GM21723 (cell line): ENCODE data around the gene METTL13.
"Not testable (repeated sequence)": the region's sequence is repeated elsewhere in the genome, so short reads cannot be mapped to it uniquely, and the experiment has no call there.

ENCODE experiments used
- ATAC-seq: cut with Tn5 transposase; IDR thresholded peaks from one replicate; pipeline ENCODE4 v1.9.1; 2021; ENCODE audit warnings: mild to moderate bottlenecking, moderate library complexity; ENCODE audit not compliant: unreplicated experiment

Gene METTL13

DNA sequence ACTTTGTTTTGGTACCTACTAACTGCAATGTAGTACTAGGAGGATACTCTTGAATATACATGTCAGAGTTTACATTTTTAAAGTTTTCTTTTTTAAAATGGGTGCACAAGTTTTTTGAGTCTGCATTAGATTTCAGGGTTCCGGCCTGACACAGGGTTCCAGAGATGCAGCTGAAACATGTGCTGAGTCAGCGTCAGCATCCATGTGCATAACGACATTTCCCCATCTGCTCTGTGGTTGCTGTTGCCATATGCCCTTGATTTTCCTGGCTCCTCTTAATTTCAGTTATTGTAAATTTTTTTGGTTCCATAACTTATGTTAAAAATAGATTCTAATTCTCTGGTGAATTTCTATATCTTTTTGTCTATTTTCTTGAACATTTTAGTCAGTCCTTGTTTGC, 12.3 kb upstream of the METTL13 start:
- ATAC-seq: no peak

DNA sequence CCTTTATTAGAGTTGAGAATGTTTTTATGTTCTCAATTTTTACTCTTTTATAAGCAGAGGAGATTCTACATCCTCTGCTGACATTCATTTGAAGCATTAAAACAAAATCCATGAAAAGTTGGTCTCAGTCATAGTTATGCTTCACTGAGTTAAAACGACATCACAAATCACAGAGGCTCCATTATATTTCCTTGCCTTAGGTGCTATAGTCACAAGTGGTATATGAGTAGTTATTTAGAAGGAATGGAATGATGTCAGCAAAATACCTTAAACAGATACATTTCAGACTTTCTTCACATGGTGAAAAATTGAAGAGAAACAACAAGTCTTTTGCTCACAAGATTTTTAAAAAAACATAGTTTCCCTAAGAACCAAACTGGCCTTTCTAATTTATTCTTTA, 11.7 kb upstream of the METTL13 start:
- ATAC-seq: no peak

DNA sequence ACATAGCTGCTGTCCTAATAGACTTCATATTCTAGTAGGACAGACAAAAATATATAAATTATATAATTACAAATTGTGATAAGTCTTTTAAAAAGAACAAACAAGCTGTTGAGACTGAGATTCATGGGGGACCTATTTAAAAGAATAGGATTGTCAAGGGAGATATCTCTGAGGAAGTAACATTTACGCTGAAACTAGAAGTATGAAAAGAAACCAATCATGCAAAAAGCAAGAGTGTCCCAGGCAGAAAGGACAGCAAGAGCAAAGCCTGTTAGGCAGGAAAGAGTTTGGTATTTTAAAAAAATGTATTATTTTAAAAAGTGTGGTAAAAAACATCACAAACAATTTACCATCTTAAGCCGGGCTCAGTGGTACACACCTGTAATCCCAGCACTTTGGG, 9.1 kb upstream of the METTL13 start:
- ATAC-seq: no peak

DNA sequence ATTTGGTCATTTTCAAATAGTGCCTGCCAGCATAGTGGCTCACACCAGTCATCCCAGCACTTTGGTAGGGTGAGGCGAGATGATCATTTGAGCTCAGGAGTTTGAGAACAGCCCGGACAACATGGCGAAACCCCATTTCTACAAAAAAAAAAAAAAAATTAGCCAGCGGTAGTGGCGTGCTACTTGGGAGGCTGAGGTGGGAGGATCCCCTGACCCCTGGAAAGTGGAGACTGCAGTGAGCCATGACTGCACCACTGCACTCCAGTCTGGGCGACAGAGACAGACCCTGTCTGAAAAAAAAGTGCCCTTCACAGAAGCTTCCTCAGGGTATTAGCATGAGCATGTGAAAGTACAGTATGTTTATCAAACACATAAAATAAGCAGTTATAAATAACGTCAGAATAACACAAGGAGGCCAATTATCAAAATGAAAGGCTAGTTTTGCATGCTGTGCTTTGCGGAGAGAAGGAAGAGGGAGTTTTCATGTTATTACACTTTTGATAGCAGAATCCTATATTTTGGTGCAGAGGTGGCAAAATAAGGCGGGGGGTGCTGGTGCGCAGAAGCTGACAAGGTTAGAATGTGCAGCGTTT, 781 bp upstream of the METTL13 start:
- no peak for ATAC-seq

DNA sequence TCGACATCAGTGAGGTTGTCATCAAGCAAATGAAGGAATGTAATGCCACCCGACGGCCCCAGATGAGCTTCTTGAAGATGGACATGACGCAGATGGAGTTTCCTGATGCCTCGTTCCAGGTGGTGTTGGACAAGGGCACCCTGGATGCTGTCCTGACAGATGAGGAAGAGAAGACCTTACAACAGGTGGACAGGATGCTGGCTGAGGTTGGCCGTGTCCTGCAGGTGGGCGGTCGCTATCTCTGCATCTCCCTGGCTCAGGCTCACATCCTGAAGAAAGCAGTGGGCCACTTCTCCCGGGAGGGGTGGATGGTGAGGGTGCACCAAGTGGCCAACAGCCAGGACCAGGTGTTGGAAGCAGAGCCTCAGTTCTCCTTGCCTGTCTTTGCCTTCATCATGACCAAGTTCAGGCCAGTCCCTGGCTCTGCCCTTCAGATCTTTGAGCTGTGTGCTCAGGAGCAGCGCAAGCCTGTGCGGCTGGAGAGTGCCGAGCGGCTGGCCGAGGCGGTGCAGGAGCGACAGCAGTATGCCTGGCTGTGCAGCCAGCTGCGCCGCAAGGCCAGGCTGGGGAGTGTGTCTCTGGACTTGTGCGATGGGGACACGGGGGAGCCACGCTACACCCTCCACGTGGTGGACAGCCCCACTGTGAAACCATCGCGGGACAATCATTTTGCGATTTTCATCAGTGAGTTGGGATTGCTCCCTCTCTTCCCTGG, 2.5 kb downstream of the METTL13 start:
- no peak for ATAC-seq

DNA sequence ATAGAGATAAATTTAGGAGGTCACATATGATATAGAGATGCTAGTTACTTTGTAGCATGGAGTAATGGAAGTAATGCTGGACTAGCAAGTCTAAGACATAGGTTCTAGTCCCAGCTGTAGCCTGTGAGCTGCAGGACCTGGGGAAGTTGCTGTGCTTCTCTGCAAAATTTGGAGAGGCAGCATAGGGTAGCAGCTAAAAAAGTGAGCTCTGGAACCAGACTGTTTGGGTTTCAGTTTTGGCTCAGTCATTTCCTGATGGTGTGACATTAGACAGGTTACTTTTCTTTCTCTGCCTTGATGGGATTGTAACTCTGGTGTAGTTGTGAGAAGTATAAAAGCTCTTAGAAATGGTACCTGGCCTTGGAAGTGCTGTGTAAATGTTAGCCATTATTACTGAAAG, 3.3 kb downstream of the METTL13 start:
- ATAC-seq: no peak

DNA sequence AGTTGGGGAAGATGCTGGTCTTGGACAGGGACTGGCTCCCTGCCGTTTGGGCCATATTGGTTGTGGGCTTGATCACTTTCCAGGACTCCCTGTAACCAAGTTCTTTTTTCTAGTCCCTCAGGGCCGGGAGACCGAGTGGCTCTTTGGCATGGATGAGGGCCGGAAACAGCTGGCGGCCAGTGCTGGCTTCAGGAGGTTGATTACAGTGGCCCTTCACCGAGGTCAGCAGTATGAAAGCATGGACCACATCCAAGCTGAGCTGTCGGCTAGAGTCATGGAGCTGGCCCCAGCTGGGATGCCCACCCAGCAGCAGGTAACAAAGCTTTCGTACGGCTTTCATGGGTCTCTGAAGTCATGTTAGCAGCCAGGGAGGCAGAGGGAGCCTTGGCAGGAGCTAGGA, 4.3 kb downstream of the METTL13 start:
- no peak for ATAC-seq

DNA sequence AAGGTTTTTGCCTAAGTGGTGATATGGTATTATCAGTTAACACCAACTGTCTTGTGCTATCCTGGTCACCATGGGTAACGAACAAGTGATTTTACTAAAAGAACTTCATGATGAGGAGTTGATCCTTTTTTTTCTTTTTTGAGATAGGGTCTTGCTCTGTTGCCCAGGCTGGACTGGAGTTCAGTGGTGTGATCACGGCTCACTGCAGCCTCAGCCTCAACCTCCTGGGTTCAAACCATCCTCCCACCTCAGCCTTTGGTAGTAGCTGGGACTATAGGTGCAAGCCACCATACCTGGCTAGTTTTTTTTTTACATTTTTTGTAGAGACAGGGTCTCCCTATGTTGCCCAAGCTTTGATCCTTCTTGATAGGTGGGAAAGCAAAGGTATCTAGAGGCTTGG, 5.1 kb downstream of the METTL13 start:
- ATAC-seq: no peak

DNA sequence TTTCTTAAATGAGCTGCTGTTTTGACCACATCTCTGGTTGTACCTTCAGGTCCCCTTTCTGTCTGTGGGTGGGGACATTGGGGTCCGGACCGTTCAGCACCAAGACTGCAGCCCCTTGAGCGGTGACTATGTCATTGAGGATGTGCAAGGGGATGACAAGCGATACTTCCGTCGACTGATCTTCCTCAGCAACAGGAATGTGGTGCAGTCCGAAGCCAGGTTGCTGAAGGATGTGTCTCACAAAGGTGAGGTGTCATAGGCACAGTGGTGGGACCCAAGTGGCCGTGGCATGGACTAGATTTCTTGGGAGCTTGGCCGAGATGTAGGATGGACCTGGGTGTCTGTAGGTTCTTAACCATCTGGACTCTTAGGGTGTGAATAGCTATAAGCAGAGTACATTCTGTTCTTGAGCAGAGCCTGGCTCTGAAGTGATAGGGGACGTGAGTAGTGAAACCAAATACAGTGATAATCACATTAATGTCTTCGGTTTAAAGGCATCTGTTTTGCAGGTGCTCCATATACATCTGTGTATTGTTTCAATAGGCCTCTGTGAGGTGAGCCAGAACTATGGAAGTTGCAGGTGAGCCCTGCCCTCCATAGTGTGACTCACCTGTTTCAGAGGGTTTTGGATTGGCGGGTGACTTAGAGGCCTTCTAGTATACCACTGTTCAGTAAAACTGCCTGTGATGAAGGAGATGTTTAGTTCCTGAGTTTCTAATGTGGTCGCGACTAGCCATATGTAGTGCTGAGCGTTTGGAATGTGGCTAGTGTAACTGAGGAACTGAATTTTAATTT, 6.4 kb downstream of the METTL13 start:
- ATAC-seq: no peak

DNA sequence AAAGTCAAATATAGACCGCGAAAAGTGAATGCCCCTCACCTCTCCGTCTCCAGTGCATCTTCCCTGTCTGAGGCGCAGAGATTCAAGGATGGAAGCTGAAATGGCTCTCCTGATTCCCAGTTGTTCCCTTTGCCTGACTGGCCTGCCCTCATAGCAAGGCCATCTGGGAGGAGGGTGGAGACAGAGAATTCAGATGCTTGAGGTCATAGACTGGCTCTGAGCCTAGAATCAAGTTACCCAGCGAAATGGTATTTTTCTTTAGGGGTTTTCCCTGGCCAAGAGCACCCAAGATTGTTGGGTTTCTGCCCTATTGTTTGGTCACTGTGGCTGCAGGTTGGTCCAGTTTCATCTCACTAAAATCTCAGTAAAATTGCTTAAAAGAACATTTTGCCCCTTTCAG, 7.2 kb downstream of the METTL13 start:
- ATAC-seq: no peak

DNA sequence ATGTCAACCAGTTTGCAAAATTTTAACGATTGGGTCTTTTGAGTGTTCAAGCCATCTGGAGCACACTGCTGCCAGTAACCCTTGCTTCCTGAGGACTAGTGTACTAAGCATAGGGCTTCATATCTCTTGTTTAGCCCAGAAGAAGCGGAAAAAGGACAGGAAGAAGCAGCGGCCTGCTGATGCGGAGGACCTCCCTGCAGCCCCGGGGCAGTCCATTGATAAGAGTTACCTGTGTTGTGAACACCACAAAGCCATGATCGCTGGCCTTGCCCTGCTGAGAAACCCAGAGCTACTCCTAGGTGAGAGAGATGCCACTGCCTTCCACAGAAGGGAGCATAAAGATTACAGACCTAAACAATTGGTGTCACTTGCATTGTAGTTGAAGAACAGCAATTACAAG, 8.9 kb downstream of the METTL13 start:
- no peak for ATAC-seq

DNA sequence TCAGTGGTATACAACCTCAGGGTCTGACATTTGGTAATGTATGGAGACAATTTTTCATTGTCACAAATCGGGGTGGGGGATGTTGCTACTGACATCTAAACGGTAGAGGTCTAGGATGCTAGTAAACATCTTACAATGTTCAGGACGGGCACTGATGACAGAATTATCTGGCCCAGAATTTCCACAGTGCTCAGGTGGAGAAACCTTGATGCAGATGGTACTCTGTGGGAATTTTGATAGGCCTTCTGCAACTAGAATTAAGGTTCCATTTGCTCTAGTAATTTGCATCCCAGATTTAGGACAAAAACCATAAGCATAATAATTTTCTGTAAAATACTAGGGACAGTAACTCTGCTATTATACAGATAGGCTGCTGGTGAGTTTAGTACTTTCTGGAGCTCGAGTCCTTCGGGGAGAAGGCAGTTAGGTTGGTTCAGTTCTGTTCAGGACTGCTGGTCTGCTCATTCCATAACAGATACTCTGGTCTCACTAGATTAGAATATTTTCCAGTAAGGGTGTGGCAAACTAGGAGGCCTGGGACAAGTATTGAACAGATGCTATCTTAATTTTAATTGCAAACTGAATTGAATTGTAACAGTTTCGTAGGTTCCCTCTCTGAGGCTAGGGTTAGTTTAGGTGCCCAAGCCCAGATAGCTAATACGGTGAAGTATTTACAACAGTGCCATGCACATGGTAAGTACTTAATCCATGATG, 11.4 kb downstream of the METTL13 start:
- ATAC-seq: no peak

DNA sequence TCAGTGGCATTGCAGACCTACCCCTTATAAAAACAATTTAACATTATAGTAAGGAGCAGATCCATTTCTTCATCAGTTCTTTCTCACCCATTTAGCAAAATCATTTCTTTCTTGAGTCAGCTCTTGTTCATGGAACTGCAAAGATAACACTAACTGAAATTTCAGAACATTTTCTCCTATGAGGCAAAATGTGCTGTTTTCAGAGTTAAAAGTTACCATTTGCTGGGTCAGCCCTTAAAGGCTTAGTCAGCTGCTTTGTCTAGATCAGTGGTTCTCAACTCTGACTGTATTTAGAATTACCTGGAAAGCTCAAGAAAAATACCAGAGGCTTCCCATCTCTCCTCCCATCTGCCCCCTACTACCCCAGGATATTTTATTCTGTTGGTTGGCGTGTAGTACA, 12.2 kb downstream of the METTL13 start:
- no peak for ATAC-seq

DNA sequence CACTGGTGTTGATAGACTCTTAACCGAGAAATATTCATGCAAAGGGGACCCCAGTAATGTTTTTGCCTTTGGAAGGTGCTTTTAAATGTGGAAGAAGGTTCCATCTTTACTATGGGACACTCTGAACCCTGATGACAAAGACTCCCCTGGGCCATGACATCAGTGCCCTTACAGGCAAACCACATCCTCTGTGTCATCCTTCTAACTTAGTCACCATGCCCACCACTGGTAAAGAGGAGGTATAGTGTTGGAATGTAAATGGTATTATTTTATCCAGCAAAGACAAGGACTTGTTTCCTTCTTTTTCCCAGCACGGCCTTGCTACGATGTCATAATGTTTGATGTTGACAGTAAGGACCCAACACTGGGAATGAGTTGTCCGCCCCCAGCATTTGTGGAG, 12.6 kb downstream of the METTL13 start:
- no peak for ATAC-seq

DNA sequence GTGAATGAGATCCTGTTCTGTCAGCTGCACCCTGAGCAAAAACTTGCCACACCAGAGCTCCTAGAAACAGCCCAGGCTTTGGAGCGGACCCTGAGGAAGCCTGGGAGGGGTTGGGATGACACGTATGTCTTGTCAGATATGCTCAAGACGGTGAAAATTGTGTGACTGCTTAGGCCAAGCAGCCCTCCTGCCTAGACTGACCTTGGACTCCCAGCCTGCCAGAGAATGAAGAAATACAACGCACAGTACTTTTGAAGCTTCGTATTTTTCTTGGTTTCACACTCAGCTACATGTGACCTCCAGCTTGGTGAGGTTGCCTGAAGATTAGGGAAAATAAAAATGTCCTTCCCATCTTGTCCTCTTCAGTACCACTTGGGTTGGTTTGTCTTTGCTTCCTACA, 15.1 kb downstream of the METTL13 start:
- no peak for ATAC-seq

DNA sequence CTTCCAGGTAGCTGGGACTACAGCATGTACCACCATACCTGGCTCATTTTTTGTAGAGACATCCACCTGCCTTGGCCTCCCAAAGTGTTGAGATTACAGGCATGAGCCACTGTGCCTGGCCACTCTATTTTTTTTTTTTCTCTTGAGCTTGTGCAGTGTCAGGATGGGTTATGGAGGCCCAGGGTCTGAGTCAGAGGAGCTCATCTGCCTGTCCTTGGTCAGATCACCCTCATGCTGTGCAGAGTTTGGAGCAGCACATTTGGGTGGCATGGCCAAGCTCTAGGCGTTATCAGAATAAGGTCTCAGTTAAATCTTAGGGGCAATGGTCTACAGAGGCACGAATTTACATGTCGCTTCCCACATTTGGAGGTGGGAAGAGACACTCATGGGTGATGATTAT, 16.9 kb downstream of the METTL13 start:
- ATAC-seq: no peak

DNA sequence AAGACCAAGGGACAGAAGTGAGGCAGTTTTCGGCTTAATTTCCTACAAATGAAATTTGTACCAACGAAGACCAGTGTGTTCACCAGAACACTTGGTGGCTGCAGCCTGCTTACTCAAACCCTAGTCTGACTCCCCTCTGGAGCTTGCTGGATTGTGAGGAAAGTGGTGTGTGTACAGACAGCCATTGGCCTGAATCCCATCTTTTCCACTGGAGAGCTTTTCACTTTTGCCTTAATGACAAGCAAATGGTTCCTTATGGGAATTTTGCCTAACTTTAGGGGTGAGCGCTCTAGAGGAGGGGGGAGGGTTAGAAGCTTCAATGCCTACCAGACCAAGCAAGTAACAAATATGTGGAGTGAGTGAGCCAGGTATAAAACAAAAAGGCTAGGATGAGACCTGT, 17.3 kb downstream of the METTL13 start:
- no peak for ATAC-seq

DNA sequence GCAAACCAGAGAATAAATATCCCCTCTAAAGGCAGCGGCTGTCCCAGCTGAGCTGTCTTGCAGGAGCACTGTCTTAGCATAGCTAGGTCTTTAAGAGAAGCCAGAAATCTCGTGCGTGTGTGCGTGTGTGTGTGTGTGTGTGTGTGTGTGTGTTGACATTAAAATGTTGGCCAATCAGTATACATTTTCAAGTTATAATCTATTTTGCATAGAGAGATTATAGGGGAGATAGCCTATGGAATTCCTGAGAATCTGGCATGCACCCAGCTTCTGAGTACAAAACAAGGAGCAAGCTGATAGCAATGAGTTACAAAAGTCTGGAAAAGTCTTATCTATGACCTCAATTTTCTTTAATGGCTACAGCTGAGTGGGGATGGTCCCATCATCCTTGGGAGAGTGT, 17.7 kb downstream of the METTL13 start:
- no peak for ATAC-seq

DNA sequence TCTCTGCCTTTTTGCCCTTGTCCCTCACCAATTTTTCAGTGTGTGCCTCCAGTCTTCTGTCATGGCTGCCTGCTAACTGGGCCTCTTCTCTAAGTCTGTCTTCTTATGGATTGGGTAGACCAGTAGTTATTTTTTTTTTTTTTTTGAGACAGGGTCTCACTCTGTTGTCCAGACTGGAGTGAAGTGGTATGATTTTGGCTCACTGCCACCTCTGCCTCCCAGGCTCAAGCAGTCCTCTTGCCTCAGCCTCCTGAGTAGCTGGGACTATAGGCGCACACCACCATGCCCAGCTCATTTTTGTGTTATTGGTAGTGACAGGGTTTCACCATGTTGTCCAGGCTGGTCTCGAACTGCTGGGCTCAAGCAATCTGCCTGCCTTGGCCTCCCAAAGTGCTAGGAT, 18.2 kb downstream of the METTL13 start:
- not testable (repeated sequence) for ATAC-seq

DNA sequence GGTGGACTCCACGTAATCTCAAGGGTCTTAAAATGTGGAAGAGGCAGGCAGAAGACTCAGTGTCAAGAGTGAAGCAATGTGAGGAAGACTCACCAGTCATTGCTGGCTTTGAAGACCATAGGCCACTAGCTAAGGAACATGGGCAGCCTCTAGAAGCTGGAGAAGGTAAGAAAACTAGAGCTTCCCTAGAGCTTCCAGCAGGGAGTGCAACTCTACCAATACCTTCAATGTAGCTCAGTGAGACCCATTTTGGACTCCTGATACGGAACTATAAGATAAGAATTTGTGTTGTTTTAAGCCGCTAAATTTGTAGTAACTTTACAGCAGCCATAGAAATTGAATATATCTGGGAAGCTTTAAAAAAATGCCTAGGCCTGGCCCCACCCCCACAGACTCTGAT, 18.9 kb downstream of the METTL13 start:
- no peak for ATAC-seq

DNA sequence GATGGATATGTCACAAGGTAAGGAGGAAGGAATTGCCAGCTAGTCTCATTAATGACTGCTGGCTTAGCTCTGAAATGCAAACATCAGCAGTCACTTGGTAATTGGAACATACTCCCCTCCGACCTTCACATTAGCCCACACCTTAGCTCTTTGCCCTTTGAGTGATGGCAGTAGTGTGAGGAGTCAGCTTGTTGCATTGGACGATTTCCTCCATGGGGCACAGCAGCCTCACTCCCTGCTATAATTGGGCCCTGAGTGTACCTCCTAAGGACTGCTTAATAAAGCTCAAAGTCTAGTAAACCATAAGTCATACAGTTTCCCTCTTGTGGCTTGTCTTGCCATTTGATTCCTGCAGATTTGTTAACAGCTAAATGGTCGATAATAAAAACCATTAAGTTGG, 19.4 kb downstream of the METTL13 start:
- ATAC-seq: no peak

DNA sequence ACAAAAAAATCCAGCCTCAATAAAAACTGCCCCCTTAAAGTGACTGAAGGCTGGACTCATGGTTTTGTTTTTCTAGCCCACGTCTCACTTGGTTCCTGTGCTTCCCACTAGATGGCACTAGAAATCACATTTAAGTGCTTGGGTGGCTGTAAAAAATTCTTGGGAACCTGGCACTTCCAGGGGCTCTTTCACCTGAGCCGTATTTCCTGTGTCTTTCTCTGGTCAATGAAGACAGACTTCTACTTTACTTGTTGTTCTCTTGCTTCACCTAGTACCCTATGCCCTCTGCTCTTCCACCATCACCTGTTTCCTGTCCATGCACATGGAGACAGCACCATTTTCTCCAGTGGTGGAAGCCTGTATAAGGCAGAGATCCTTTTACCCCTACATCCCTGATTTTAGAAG, 20.0 kb downstream of the METTL13 start:
- ATAC-seq: no peak
